ENCODE results near the gene FOXN3. TPM values are rescaled to one million over a fixed set of nuclear protein-coding genes. Genes with fewer than 3 reads are reported as not detected.
A peak's percentile ranks its signal among the peaks of the same experiment; 100 is the strongest.
"Not testable (repeated sequence)": the region's sequence is repeated elsewhere in the genome, so short reads cannot be mapped to it uniquely, and the experiment has no call there.

The FOXN3 gene
- total RNA-seq, 1 experiment from 2014 or later: 21.0 TPM

- no peak for DNase-seq (ENCODE audit: low read depth)
These were observed 112.5 kb downstream of the FOXN3 start for GRCh38 chr14:89304561-89304960.

- DNase-seq (ENCODE audit: low read depth): peak; percentile 87
These were observed 113.3 kb downstream of the FOXN3 start for GRCh38 chr14:89303456-89304435.

GRCh38 chr14:89302396-89302950 is 114.6 kb downstream of the FOXN3 start:
- DNase-seq (ENCODE audit: low read depth): no peak

- no peak for DNase-seq (ENCODE audit: low read depth)
These were observed 117.4 kb downstream of the FOXN3 start for GRCh38 chr14:89299587-89299986.

- no peak for DNase-seq (ENCODE audit: low read depth)
These were observed 118.8 kb downstream of the FOXN3 start for GRCh38 chr14:89298056-89298834.

GRCh38 chr14:89296281-89296745 is 120.7 kb downstream of the FOXN3 start:
- no peak for DNase-seq (ENCODE audit: low read depth)

- DNase-seq (ENCODE audit: low read depth): no peak
These were observed 122.2 kb downstream of the FOXN3 start for GRCh38 chr14:89294872-89295271.

- not testable (repeated sequence) for DNase-seq (ENCODE audit: low read depth)
These were observed 122.6 kb downstream of the FOXN3 start for GRCh38 chr14:89294469-89294868.

GRCh38 chr14:89294060-89294459 is 123.0 kb downstream of the FOXN3 start:
- no peak for DNase-seq (ENCODE audit: low read depth)

- no peak for DNase-seq (ENCODE audit: low read depth)
These were observed 123.6 kb downstream of the FOXN3 start for GRCh38 chr14:89293314-89293916.

GRCh38 chr14:89292579-89293313 is 124.3 kb downstream of the FOXN3 start:
- no peak for DNase-seq (ENCODE audit: low read depth)

- DNase-seq (ENCODE audit: low read depth): no peak
These were observed 125.6 kb downstream of the FOXN3 start for GRCh38 chr14:89291351-89291940.

- DNase-seq (ENCODE audit: low read depth): no peak
These were observed 126.2 kb downstream of the FOXN3 start for GRCh38 chr14:89290813-89291212.

GRCh38 chr14:89289477-89289876 is 127.6 kb downstream of the FOXN3 start:
- no peak for DNase-seq (ENCODE audit: low read depth)

- DNase-seq (ENCODE audit: low read depth): no peak
These were observed 128.9 kb downstream of the FOXN3 start for GRCh38 chr14:89288114-89288513.

- no peak for DNase-seq (ENCODE audit: low read depth)
These were observed 132.5 kb downstream of the FOXN3 start for GRCh38 chr14:89284333-89285058.

GRCh38 chr14:89283327-89284060 is 133.5 kb downstream of the FOXN3 start:
- DNase-seq (ENCODE audit: low read depth): no peak

- no peak for DNase-seq (ENCODE audit: low read depth)
These were observed 134.8 kb downstream of the FOXN3 start for GRCh38 chr14:89282191-89282590.

- no peak for DNase-seq (ENCODE audit: low read depth)
These were observed 136.4 kb downstream of the FOXN3 start for GRCh38 chr14:89280600-89280999.

All from LHCN-M2 (cell line).